Ureter (tissue), 1 donor: ENCODE data around the gene LARP1. TPM values are rescaled to one million over a fixed set of nuclear protein-coding genes. Genes with fewer than 3 reads are reported as not detected.
A peak's percentile ranks its signal among the peaks of the same experiment; 100 is the strongest.
"Not testable (repeated sequence)": the region's sequence is repeated elsewhere in the genome, so short reads cannot be mapped to it uniquely, and the experiment has no call there.

Source experiments
- DNase-seq: peaks from one replicate; pipeline ENCODE4 v3.0.0-alpha.2; 2020; ENCODE audit warnings: low spot score
- total RNA-seq: library from RNA; stranded (reverse); gene quantifications from one replicate; pipeline ENCODE4 v1.2.4, GENCODE V29; 2023
- donor health status: DM: yes; HTN: yes; CAD: no.

LARP1 gene
- total RNA-seq, 1 donor from 2014 or later: 300 TPM

DNA sequence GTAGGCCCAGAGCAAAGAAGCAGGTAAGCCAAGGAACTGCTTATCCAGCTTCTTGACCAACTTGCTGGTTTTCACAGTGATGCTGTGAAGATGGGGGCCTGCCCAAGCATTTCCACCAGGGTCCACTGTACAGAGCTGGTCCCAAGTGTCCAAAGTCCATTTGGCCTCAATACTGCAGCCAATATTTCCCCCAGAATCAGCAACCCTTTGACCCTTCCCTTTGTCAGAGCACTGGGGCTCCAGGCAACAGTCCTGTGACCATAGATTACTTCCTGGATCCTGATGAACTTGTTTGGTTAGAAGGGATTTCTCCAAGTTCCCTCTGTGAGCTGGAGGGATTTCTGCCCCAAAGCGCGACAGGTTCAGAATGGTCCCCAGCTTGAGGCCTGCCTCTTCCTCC is 68.9 kb downstream of the LARP1 start:
- no peak for DNase-seq

DNA sequence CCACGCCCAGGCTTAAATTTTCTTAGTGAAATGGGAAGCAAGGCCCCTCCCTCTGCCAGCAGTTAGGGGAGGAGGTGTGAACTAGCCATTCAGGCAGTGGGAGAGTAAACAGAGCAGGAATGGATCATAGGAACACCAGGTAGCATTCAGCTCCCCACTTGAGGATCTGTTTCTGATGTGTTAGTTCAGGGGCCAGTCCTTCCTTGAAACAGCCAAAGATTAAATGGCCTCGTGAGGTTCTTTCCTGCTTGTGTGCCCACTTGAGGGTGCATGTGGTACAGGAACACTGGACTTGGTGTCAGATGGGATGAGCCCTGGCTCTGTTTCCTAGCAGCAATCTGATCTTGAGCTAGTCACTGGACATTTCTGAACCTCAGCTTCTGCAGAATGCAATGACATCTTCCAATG is 74.0 kb downstream of the LARP1 start:
- DNase-seq: no peak

DNA sequence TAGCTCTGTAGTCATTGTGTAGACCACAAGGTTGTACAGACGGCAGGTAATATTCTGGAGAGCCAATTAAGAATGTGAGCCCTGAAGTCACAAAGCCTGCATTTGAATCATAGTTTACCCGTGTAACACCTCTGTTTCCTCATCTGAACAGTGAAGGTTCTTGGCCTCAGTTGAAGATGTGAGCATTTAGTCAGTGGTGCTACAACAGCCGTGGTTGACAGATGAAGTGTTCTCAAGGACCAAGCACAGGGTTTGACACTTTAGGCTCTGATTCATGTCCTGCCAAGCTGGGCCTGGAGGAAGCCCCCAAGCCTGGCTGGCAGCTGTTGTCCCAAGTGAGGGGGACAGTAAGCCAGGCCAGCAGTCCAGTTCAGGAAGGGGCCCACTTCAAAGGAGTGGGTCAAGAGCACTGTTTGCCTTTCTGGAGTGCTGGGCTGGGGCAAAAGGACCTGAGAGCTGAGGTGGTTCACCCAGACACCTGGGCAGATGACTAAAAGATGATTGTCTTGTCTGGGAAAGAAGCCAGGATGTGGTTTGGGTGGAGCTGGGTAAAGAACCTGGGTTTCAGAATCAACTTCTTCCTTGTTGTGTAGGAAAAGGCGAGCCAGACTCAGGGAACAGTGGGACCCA is 74.5 kb downstream of the LARP1 start:
- DNase-seq: no peak

DNA sequence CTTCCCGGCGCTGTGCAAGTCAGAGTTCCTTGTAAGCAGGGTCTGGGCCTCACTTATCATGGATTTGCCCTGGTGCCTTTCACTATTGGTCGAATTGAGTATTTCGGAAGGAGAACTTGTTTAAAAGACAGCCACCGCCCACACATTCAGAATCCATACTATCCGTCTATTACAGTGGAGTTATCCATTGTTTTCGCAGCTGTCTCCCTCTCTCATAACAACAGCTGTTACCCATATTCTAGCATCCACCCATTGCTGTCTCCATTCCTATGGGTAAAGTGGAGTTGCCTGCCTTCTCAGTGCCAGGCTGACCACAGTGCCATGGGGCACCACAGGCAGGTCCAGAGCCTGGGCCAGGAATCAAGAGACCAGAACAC is 75.0 kb downstream of the LARP1 start:
- no peak for DNase-seq

DNA sequence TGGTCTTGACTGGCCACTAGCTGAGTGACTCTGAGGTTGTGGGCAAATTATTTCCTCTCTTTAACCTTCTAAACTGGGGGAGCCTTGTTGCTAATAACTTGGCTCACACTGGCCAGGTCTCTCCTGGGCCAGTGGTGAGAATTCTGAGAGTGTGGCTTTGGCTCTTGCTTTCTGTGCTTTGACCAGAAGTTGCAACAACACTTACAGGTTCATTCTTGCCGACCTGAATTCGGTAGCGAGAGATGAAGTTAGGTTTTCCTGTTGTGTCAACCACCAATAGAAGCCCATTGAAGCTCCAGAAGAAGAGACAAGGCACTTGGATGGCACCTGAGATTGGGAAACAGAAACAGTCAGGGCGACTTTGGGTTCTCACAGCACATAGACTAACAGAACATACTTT is 75.4 kb downstream of the LARP1 start:
- DNase-seq: no peak

DNA sequence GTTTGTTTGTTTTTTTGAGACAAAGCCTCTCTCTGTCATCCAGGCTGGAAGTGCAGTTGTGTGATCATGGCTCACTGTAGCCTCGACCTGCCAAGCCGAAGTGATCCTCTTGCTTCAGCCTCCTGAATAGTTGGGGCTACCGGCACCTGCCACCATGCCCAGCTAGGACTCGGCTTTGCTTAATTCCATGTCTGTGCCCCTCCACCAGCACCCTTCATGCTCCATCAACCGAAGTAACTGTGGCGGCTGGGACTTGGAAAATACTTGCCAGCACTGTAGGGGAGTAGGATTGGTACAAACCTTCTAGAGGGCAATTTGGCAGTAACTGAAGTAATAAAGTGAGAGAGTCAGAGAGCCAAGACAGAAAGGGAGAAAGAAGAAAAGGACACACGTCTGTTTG is 76.3 kb downstream of the LARP1 start:
- no peak for DNase-seq

DNA sequence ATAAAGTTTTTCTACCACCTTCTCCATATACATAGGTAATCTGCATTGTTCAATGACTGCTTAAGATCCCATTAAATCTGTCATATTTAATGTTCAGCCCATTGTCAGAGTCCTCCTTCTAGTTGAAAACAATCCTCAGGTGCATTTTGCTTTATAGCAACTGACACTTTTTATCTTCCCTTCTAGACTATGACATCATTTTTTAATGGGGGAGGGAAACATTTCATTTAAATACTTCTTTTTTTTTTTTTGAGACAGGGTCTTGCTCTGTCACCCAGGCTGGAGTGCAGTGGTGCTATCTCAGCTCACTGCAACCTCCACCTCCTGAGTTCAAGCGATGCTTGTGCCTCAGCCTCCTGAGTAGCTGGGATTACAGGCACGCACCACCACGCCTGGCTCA is 77.6 kb downstream of the LARP1 start:
- not testable (repeated sequence) for DNase-seq

DNA sequence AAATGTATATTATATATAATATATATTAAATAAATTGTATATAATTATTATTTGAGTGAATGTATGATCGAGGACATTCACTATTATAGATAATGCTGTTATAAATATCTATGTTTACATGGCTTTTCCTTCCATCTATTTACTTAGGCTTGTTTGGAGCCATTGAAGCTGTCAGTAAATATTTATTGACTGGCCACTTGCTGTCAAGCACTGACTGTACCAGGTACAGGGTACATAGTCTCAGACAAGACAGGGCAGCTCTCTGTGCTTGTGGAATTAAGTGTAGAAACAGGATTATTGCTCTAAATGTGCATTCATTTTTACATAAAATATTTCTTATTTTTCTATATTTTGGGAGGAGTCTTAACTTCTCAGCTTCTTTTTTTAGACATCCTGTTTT is 78.9 kb downstream of the LARP1 start:
- no peak for DNase-seq

DNA sequence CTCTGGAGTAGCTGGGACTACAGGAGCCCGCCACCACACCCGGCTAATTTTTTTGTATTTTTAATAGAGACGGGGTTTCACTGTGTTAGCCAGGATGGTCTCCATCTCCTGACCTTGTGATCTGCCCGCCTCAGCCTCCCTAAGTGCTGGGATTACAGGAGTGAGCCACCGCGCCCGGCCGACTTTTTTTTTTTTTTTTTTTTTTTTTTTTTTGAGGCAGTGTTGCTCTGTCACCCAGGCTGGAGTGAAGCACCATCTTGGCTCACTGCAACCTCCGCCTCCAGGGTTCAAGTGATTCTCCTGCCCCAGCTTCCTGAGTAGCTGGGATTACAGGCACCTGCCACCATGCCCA is 80.5 kb downstream of the LARP1 start:
- not testable (repeated sequence) for DNase-seq

DNA sequence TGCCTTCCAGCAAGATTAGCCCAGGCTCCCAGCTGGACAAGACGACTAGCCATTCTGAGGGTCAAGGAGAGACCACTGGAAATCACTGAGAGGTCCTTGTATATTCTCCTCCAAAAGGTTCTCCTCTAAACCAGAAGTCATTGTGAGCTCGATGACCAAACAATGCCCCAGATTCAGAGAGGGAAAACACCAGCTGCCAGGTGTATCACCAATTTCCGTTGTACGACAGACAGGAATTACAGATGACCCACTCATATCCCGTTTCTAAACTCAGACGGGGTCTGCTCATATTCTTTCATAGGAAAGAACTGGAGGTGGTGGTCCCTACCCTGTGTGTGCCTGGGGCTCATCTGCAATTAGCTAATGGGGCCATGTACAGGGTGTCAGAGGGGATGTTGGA is 81.0 kb downstream of the LARP1 start:
- no peak for DNase-seq

DNA sequence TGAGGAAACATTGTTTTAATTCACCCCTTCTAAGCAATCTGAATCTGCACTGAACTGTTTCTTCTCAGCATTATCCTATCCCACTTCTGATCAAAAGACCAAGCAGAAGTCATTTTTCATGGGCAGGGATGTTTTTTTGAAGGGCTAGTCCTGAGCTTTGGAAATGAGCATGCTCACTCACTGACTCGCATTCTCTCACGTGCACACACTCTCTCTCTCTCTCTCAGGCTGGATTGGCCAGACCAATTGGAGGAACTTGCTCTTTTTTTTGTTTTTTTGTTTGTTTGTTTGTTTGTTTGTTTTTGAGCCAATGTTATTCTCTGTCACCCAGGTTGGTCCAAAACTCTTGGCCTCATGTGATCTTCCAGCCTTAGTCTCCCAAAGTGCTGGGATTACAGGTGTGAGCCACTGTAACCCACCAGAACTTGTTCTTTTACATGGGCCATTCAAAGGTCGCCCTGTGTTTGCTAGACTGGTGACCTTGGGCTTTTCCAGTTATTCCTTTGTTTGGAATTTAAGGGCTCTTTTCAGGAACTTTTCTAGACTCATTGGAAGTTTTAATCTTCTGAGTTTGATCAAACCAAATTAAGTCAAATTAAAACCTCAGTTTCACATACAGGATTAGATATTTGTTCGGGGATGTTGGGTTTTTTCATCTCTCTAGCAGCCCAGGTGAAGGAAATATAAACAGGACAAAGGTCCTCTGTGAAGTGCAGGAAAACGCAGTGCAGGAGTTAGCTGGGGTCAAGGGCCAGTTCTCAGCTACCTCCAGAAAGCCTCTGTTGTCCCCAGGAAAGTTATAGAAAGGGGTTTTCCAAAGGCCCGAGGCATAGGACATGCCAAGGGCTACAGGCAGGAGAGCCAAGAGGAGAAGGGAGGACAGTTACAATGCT is 82.1 kb downstream of the LARP1 start:
- DNase-seq: no peak

DNA sequence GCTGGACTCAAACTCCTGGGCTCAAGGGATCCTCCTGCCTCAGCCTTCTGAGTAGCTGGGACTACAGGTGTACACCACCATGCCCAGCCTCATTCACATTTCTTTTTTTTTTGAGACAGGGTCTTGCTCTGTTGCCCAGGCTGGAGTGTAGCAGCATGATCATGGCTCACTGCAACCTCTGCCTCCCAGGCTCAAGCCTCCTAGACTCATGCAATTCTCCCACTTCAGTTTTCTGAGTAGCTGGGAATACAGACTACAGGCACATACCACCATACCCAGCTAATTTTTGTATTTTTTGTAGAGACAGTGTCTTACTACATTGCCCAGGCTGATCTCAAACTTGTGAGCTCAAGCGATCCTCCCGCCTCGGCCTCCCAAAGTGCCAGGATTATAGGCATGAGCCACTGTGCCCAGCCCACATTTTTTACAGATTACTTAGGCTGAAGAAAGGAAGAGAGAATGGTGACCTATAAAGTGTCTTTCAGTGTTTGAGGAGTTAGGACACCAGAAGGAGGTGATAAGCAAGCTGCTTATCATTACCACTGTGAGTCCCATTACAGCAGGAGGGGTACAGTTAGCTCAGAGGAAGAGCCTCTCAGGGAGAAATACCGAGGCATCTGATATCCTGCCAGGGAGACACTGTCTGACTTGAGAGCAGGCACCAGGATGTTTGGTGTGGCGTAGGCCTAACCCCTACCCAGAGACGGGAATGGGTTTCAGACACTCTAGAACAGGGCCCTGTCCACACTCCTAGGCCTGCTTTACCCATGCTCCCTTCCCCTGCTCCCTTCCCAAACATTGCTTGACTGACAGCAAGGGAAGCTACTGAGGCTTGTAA is 85.5 kb downstream of the LARP1 start:
- DNase-seq: no peak

DNA sequence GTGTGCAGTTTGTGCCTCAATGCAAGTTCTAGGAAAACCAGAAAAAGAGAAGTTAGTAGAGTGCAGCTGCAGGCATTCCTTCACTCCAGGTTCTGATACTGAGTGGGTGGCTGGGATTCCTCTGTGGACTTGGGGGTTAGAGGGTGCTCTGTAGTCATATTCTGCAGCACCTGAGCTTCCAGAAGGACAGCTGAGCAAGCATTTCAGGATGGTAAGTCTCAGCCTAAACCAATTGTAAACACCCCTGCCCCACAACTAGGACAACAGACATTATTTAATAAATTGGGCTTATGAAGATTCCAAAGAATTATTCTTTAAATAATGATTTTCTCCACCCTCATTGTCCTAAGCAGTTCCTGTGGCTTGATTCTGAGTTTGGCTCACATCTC is 86.1 kb downstream of the LARP1 start:
- DNase-seq: no peak

DNA sequence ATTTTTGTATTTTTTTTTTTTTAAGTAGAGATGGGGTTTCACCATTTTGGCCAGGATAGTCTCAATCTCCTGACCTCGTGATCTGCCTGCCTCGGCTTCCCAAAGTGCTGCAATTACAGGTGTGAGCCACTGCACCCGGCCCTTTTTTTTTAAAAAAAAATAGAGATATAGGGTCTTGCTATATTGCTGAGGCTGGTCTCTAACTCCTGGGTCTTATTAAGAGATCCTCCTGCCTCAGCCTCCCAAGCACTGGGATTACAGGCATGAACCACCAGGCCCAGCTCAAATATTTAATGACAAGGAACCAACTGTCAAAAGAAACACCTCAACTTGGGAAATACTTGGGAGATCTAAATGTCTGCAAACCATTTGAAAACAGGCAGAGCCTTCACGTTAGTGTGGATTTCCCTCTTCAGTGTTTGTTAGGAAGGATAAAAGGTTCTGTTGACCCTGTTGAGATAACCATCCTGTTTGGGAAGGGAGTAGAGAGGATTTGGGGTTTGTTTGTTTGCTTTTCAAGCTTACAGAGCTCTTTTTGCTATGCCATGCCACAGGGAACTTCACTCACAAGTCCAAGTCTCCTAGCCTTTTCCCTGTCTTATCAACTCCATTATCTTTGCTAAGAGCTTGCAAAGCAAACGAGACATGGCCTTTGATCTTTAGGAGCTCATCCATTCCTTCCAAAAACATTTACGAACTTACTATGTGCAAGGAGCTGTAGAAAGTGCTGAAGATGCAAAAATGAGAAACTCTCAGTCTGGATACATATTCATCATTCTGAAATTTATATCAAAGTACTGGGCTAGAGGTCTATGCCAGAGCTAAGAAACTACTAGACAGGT is 87.7 kb downstream of the LARP1 start:
- no peak for DNase-seq

DNA sequence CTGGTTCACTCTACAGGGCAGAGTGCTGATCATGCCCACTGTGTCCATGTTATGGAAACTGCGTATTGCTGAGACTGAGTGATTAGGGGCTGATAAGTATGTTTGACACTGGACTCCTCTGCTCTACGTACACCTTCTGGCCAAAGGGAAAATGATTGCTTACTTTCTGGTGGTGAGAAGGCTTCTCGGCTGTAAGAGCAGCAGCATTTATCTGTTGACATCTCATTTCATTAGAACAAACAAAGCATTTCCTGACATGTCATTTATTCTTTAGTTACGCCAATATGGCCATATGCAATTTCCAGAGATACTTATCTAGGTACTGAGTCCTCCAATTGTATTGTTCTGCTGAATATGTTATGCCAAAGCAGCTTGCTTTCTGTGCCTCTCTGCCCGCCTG is 89.6 kb downstream of the LARP1 start:
- no peak for DNase-seq

DNA sequence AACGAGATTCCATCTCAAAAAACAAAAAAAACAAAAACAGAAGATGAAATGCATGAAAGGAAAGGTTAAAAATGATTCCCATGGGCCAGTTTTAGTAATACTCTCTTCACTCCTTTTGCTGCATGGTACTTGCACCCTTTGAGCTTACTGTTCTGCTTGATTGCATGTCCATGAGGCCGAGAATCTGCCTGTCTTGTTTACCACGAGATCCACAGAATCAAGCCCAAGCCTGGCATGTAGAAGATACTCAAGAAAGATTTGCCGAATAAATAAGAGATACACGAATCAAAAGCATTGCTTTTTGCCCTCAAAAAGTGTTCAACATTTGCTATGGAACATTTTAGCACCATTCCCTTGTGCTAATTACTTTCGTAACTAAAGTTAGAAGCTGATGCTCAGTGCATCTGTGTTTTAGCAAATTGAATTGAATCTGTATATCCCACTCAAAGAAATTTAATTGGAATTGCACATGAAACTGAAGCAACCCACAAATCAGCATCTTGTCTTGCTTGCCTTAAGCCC is 94.1 kb downstream of the LARP1 start:
- no peak for DNase-seq

DNA sequence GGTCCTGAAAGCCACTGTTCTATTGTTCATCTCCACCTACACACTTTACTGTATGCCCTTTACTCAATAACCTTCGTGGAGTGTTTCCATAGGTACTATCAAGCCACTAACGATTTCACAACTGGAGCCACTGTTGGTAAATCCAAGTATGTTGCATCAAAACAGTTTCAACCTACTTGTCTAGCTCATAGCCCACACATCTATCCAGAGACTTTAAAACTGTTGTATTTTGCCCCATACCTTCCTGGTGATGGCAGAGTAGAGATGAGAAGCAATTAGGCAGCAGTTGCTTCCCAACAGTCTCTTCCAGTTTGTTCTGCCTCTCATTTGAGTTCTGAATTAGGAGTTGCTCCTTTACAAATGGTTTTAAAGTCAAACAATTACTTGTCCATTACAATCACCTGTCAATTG is 94.6 kb downstream of the LARP1 start:
- DNase-seq: no peak

DNA sequence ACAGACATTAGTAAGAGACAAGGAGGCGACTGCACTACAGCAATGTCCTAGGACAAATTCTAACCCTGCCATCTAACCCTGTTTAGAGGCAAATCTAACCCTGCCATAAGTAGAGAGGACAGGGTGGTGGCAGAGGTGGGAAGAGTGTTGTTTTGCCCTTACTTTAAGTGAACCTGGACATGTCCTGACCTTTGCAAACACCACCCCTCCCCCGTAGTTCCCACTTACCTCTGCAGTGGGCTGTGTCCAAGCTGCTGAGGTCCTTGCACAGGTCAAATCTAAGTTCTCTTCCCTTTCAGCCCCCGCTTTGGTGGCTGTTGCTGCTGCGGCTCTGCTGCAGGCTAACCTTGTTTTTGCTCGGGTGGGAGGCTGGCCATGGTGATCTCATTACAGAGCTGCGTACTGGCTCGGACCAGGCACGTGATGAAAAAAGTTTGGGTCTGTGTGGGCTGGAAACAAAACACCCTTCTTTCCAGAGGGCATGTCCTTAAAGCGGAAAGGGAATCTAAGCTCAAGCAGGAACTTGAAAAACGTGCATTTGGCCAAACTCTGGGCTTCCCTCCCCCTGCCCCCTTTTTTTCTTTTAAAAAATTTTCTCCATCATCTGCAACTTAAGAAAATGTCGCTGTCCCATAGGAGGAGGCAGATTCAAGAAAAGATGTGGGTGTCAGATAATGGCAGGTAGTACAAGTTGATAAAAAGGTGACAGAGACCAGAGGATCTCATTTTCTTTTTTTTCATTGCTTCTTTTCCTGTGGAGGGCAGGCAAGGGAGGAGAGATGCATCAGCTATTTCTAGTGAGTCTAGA is 95.3 kb downstream of the LARP1 start, which contains the start of gene FAXDC2:
TSS of gene FAXDC2 (minus strand) at position 349 of the 808 bp plus-strand sequence. CDS start 12,425 bp downstream, outside the sequence.
- peak; percentile 76 for DNase-seq

DNA sequence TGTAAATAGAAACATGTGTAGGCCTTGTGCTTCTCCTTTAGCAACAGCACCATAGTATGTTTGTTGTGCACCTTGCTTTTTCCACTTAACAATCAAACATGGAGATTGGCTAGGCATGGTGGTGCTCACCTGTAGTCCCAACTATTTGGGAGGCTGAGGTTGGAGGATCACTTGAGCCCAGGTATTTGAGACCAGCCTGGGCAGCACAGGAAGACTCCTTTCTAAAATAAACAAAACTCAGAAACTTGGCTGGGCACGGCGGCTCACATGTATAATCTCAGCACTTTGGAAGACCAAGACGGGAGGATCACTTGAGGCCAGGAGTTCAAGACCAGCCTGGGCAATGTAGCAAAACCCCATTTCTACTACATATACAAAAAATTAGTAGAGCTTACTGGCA is 96.2 kb downstream of the LARP1 start:
- no peak for DNase-seq

DNA sequence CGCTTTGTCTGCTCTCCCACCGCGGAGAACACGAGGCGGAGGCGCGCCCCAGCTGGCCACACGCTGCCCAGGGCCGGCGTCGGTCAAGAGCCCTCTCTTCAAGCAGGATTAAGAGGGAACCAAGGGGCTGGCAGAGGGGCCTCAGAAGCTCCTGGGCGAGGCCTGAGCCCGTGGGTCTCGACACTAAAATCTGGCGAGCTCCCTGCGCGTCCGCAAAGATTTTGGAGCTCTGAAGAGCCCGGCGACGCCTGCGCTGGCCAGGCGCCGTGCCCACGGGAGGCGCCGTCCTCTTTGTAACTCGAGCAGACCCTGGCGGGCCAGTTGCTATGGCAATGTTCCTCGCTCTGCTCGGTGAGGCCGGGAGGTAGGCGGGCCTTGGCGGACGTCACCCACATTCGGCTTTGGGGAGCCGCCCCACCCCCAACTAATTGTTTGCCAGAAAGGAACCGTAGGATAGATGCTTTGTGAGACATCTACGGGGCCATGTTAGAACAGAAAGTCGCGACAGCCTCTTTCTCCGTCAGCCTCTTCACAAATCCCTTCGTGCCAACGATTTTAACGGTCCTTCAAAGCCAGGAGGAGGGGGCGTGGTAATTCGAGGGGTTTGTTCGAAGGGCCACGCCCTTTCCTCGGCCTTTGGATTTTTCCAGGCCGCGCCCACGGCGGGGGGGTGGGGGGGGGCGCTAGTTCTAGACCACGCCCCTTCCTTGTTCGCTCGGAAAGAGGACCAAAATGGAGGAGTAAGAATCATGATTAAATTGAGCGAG is 102.5 kb downstream of the LARP1 start:
- peak; percentile 94 for DNase-seq
